GM21526 (cell line): ENCODE data around the gene TMEM164.

Experiments
- ATAC-seq: cut with Tn5 transposase; IDR thresholded peaks from one replicate; pipeline ENCODE4 v1.9.1; 2021; ENCODE audit warnings: moderate library complexity; ENCODE audit not compliant: unreplicated experiment, low FRiP score

The TMEM164 gene

DNA sequence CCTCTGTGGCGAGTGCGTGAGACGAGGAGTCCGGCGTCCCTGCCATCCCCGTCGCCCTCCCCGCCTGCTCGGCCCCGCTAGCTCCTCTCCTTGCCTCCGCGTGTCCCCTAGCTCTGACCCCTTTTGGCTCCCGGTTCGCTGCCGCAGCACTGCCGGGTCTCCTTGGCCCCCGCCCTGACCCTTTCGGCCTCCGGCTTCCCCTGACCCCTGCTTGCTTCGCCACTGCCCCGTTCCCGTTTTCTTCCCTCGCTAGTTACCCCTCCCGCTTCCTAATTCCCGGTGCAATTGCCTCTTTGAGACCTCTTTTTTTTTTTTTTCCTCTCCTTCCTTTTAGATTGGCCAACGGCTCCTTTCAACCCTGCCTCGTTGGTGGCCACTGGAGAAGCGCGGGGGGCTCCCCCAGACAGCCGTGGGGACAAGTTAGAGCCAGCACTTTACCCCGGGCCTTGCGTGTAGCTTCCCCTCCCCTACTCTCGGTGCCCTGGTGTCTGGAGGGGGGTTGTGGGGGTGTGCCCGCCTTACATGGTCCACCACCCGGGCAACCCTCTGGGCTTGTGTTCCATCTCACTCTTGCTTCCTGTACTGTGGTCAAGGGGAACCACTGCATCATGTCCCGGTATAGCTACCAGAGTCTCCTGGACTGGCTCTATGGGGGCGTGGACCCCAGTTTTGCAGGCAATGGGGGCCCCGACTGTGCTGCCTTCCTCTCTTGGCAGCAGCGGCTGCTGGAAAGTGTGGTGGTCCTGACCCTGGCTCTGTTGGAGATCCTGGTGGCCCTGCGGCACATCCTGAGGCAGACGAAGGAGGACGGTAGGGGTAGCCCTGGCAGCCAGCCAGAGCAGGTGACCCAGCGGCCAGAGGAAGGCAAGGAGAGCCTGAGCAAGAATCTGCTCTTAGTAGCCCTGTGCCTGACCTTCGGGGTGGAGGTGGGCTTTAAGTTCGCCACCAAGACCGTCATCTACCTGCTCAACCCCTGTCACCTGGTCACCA, 548 bp downstream of the TMEM164 start:
- no peak for ATAC-seq

DNA sequence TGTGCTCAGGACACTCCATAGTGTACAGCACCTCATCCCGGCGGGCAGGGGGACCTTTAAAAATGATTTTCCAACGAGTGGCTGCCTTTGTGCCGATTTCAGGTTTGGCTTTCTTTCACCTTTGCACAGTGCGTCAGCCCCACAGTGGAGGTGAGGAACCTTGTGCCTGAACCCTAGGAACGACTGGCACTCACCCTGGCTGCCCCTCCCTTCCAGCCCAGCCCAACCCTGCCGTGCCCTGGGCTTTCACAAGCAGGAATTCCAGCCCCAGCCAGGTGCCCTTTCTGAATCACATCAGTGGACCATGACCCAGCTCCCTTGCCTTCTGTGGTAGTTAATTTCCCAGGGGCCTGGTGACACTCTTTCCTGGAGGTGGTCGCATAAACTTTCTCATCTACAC, 1.3 kb downstream of the TMEM164 start:
- no peak for ATAC-seq

DNA sequence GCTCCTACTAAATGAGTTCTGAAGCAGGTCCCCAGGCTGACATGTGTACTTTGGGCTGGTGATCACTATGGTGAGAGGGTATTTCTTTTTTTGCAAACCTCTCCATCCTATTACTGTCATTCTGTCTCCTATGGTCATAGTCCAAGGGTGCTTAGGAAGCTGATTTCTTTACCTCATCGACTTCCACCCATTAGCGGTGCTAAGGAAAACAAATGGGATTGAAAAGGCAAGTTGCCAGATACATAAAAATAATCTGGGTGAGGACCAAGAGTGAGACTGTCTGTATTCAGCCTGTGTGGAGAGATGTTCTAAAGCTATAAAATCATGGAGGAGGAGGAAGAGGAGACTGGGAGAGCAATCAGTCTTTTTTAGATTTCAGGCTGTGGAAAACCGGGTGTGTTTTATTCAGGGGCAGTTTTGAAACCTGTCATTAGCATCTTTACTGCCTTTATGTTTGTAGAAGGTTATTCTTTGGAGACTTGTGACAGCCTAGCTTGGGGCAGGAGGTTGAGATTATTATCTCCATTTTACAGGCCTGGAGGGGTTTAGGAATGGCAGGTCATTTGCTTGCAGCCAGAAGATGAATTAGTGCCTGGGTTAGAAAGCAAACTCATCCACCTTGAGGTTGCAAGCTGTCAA, 1.9 kb downstream of the TMEM164 start:
- ATAC-seq, result no peak

DNA sequence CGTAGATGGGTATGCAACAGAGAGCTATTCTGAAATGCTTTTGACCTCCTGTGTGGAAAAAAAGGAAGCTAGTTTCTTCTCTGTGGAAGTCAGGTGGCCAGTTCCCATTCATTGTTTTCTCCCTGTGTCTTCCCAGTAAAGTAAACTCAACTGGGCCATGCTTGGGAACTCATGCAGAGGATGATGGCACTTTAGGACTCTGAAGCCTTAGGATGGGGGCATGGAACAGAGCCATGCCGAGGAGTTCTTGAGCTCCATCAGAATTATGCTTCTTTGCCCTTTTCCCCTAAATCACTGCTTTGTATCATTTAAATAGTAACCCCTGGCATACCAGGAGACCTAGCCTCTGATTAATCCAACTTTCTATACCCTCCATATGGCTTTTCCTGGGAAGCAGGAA, 3.2 kb downstream of the TMEM164 start:
- ATAC-seq, result no peak

DNA sequence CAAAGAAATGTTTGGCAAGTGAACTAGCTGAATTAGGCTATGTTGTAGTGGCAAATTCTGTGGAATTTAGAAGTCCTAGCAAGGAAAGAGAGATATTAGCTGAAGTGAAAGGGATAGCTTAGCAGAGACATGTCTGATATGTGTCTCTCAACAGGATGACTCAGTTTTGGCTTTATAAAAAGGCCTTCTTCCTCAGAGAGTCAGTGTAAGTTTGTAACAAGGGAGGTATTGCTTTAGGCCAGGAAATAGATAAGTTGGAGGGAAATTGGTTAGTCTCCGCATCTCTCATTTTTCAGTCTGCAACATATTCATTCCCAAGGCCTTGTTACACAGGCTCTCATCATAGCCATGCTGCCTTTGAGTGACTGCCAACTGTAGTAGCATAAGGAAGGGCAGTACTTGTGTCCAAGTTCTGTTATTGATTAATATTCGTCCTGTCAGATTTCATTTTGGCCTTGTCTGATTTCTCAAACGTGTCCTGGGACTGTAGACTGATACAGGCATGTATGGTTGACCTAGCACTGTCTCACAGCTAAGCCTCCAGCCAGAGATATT, 4.0 kb downstream of the TMEM164 start:
- ATAC-seq, result no peak

DNA sequence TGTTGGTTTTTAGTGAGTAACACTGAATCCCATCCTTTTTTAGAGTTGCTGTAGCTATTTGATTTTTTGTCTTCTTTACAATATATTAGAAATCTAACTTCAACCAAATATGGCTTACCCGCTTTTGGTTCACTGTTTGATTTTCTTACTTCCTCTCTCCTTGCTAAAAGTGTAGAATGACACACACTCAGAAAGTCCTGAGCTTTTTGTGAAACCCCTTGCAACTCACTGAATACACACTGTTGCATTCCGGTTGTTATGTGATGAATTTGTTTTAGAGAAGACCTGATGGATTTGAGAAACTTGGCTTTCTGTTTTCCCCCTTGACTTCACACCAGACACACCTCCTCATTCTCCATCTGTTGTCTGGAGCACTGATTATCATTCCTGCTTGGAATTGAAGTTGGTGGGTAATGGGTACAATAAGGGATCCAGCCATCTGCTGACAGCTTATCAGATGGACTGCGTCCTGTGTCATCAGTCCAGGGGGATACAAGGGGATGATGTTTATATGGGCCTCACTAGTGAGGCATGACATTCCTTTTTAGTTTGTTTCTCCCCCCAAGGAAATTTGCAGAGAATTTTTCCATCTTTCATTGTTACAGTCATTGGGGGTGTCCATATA, 5.2 kb downstream of the TMEM164 start:
- ATAC-seq, result no peak

DNA sequence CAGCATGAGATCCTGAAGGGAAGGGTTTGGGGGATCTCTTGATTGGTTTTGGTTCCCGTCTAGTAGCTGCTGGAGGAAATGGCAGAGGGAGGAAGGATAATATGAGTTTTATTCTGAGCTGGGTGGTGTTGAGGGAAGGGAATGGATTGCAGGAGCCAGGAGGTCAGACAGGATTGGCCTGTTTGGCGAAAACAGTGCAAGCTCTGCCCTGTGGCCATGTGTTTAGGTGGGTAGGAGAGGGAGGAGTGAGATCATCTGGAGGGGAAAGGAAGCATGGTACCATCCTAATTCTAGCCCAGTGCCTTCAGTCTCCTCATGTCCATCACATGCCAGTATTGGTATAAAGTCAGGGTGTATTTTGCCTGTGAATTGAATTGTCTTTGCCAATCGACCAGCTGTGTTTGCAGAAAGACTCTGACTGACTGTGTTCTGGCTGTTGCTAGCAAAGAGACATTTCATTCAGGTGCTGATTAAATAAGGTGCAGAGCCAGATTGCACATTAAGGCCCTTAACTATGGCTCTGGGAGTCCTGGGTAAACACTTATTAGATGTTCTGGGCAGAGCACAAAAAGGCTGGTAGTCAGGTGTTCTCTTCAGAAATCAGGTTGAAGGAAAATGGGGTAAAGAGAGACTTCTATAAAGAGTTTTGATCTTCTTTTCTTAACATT, 10.0 kb downstream of the TMEM164 start:
- no peak for ATAC-seq

DNA sequence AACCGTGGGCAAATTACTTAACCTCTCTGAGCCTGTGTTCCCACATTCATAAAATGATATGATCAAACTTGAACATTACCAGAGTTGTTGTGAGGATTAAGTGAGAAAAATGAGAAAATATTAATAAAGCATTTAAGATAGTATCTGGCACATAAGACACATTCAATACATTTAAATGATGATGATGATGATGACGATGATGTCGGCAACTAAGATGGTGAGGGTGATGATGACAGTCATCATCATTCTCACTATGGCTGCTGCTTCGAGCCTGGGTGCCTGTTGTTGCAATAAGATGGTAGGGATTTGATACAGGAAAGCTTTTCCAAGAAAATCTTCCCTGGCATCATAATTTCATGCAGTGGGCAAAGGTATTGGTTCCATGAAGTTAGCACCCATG, 11.1 kb downstream of the TMEM164 start:
- ATAC-seq, result no peak

DNA sequence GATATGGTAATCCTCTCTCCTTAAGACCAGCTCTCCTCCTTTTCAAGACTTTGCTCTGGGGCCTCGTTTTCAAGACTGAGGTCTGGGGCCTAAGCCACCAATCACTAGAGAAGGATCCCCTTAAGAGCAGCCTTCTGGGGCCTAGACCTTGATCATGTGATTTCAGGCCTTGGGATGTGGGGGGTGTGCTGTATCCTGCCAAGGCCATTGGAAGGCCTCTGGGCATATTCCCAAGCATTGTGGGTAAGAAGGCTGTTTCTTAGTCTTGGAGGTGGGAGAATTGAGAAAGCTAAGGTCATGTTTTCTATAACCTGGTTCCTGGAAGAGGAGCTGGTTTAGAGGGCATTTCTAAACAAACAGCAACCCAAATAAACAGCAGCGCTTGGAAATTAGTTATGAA, 12.1 kb downstream of the TMEM164 start:
- ATAC-seq, result no peak

DNA sequence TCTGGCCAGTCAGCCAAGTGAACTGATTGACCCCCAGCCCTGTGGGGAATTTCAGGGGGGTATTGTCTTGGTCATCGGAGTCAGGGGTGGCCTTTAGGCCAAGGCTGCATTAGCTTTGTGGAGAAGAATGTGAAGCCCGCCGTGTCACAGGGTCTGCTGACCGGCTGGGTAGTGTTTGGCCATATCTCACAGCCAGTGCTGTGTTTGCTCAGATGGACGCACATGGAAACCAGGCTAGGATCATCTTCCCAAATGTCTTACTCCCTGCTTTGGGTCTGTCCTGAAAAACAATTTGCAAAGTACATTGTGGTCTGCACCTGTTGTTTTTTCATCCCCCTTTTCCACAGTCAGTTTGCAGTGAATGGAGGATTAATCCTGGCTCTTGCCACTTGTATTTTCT, 13.0 kb downstream of the TMEM164 start:
- no peak for ATAC-seq

DNA sequence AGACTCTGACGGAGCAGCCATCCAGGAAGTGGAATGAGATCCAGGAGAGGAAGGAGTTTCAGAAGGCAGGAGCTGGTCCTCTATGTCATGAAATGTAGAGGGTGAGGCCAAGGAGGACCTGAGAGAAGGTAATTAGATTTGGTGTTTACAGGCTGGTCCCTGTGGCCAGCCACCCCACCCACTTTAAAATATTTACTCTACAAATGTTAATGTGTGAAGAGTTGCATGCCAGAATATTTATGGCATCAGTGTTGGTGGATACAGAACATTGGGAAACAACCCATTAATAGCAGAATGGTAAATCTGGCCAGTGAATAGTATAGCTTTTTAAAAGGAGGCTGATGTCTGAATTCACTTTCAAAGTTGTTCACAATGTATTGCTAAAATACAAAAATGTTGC, 17.6 kb downstream of the TMEM164 start:
- no peak for ATAC-seq

DNA sequence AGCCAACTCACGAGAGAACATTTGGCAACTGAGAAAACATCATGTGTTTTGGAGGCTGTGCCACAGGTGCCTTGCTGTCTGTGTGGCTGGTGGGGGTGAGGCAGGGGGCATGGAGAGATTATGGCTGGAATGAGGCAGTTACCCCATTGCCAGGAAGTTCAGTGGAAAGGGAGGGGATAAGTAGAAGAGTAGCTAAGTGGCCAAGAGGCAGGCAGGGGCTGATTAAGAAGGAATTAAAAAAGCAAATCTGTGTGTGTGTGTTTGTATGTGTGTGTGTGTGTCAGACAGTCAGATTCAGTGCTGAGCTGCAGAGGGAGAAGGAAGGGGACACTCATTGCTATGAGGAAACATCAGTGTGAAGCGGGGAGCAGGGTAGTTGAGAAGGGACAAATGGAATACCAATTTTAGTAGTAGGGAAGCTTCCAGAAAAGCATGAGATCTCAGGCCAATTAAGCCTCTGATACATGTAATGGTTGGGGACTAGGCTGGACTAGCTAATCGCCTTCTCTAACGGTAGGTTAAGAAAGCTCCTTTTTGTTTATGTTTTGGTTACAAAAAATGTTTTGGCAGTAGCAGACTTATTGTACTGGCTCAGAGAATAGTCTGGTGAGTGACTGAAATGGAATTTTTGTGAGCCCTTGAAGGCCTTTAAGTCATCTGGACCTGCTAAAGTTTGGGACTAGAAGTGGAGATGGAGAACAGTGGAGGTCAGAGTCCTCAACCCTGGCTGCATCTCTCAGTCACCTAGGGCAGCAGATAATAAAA, 18.5 kb downstream of the TMEM164 start:
- no peak for ATAC-seq

DNA sequence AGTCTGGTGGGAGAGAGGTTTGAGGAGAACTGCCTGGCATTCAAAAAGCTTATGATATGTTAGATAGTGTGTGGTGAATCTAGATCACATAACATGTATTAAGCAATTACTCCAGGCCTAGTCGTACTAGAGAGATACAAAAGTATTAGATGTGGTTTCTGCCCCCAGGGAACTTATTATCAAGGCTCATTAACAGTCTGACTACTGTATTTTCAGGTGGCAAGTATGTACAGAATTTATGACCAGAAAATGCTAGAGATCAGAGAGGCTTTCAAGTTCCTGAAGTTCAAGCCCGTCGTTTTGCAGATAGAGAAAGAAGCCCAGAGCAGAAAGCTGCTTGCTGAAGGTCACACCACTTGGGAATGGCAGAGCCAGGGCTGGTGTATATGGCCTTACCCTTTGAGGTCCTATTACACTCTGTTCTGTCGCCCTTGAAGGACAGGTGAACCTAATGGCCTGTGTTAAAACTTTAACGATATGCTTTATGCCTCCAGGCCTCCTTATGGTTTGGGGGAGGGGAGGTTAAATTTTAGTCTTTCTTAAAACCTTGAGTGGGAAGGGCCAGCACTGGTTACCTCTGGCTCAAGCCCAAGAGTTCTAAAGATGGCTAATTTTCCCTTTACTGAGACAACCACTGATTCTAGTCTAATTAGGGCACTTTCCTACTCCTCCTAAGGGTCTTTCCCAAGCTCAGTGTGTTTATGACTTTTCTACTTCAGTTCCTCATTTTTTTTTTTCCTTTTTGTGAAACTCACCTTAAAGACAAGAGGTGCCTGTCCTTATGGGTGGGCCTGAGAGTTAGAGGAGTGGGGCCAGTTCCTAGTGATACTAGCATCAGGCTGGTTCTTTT, 19.9 kb downstream of the TMEM164 start:
- no peak for ATAC-seq

DNA sequence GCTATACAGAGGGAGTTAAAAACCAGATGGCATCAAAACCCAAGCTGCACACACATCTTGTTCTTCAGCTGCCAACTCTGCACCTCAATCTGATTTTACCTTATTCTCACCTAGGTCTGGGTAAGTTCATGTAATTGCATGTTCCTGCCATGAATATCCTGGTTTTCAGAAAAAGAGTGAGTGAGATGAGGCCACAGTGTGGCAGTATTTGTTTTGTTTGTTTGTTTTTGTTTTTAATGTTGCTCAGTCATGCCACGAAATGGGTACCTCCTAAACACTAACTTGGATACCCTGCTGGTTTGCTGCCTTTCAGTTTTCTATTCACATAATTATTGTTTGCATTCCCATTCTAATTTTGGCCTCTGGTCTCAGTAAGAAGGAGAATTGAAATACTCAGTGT, 22.5 kb downstream of the TMEM164 start:
- ATAC-seq, result no peak

DNA sequence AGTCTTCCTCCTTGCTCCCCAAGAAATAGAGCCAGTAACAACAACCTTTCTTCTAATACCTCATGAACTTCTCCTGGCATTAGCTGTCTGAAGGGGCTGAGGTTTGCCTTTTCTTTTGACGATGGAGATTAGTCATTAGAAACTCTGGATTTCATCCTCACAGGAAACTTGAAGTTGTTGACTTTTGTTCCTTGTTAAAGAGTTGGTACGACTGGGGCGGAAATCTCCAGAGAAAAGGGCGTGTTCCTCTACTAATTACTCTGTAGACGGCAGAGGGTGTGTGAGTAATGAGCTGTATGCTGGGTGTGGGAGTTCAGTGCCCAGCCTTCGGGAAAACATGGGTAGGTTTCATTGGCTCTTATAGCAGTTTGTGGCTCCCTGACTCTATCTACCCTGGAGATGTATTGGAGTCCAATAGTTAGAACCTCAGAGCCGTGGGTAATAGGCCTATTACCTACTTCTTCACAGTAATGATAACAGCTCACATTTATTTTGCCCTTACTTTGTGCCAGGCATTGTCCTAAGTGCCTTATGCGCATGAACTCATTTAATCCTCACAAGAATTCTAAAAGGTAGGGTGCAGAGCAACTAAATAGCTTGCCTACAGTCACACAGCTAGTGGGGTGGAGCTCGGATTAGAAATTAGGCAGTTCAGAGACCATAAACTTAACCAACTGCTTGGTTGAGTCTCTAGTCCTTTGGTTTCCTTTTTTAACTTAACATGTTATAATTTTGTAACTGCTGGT, 23.4 kb downstream of the TMEM164 start:
- ATAC-seq, result no peak

DNA sequence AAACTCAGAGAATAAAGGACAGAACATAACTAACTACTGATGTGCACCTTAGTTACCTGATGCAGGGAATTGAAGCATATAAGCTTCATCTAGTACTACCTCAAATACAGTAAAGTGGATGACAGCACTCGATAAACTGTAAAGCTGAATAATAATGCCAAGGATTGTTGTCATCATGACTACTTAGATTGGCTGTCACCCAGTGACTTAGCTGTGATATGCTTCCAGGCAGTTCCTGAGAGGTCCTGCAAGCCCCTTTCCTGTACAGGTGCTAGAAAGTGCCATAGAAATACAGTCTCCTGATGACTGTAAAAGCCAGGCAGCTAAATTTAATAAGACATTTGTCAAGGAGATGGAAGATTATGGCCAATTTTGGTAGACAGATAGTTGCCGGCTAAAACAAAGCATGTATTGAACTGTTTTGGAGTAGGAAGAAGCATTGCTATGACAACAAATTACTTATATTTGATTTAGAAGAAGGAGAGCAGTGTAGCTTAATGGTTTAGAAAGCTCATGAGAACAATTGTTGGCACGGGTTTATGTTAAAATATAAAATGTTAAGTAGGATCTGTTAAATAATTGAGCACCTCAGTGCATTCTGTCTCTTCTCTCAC, 29.7 kb downstream of the TMEM164 start:
- no peak for ATAC-seq

DNA sequence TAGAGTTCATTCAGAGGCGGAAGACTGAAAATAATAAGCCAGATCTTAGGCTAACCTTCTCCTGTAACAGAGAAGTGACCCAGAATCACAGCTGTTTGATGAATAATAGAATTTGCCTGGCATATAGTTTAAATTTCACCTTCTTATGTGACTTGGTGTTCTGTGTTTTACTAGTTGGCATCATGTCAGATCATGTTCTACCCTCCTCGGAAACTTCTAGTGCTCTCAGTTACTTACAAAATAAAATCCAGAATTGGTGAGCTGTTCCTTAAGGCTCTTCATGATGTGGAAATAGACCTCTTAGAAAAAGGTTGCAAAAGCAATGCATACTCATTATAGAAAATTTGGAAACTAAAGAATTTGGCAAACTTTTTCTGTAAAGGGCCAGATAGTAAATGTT, 31.1 kb downstream of the TMEM164 start:
- no peak for ATAC-seq
